HG03045 (cell line): ENCODE measurements around the gene OR12D1.

Experiments used
- ATAC-seq: cut with Tn5 transposase; IDR thresholded peaks from one replicate; pipeline ENCODE4 v1.9.1; 2021; ENCODE audit warnings: mild to moderate bottlenecking, moderate library complexity; ENCODE audit not compliant: unreplicated experiment

Gene OR12D1

GRCh38 chr6:29462022-29462421, 47.3 kb downstream of the OR12D1 start:
- ATAC-seq: no peak

GRCh38 chr6:29465279-29465678, 50.6 kb downstream of the OR12D1 start:
- no peak for ATAC-seq

GRCh38 chr6:29465801-29466200, 51.1 kb downstream of the OR12D1 start:
- ATAC-seq: no peak

GRCh38 chr6:29466241-29466640, 51.5 kb downstream of the OR12D1 start:
- ATAC-seq: no peak
